HG03575 (cell line): ENCODE data around the gene RC3H1.
"Not testable (repeated sequence)": the region's sequence is repeated elsewhere in the genome, so short reads cannot be mapped to it uniquely, and the experiment has no call there.

Source experiments
- ATAC-seq: cut with Tn5 transposase; IDR thresholded peaks from one replicate; pipeline ENCODE4 v1.9.1; 2021; ENCODE audit not compliant: unreplicated experiment, insufficient number of reproducible peaks, low FRiP score; ENCODE audit errors: extremely low read depth

Gene RC3H1

GRCh38 chr1:174022080-174022975, at the start of gene RC3H1:
TSS of gene RC3H1 (minus strand) at chr1:174022357. CDS start at chr1:173992985, 29,372 bp downstream.
- ATAC-seq, result peak; percentile 47

- no peak for ATAC-seq
These were observed 48.5 kb upstream of the RC3H1 start for GRCh38 chr1:174070614-174071013.

DNA sequence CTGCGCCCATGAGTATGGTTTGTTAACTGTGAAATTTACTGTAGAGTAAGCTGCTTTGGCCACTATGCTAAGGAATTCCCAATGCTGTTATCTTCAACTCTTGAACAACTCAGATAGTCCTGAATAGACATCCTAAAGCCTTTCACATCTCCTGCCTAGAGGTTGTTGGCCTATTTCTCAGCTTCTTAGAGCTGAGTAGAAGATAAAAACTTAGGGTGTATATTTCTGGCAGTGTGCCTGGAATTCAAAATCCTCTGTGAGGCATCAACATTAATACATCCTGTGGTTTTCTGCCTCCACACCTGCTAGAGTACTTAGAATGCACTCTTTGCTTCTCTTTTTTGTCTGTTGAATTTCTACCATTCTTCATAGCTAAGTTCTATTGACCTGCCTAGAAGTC, 45.8 kb upstream of the RC3H1 start:
- ATAC-seq, result no peak

DNA sequence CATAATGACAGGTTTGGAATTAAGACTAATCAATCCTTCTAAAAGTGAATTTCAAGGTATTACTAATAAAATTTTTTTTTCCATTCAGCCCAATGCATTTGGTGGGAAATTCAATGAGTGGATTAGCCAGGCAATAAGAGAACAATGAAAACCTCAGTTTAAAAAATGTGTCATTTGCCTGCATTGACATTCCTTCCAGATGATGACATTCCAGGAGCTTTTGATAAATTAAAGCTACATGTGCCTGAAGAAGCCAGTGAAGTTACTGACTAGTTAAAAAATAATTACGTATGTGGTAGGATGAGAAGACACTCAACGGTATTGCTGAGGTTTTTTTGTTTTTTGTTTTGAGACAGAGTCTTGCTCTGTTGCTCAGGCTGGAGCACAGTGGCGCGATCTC, 37.9 kb upstream of the RC3H1 start:
- no peak for ATAC-seq

DNA sequence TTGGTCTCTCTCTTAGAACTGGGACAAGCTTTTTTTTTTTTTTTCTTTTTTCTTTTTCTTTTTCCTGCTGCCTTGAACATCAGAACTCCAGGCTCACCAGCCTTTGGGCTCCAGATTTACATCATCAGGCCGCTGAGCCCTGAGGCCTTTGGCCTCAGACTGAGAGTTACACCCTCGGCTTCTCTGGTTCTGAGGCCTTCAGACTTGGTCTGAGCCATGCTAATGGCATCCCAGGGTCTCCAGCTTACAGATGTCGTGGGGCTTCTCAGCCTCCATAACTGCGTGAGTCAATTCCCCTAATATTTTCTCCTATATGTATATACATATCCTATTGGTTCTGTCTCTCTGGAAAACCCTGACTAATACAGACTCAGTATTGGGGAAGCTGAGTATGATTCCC, 36.5 kb upstream of the RC3H1 start:
- ATAC-seq, result no peak

DNA sequence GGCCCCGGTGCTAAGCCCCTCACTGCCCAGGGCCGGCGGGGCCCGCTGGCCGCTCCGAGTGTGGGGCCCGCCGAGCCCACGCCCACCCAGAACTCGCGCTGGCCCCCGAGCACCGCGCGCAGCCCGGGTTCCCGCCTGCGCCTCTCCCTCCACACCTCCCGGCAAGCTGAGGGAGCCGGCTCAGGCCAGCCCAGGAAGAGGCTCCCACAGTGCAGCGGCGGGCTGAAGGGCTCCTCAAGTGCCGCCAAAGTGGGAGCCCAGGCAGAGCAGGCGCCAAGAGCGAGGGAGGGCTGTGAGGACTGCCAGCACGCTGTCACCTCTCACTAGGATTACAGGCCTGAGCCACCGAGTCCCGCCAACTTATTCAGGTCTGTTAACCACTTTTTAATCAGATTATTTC, 34.5 kb upstream of the RC3H1 start:
- not testable (repeated sequence) for ATAC-seq

- ATAC-seq, result not testable (repeated sequence)
These were observed 33.6 kb upstream of the RC3H1 start for GRCh38 chr1:174055797-174056196.

GRCh38 chr1:174053826-174054225, 31.7 kb upstream of the RC3H1 start:
- no peak for ATAC-seq

- no peak for ATAC-seq
These were observed 30.5 kb upstream of the RC3H1 start for GRCh38 chr1:174052621-174053020.

DNA sequence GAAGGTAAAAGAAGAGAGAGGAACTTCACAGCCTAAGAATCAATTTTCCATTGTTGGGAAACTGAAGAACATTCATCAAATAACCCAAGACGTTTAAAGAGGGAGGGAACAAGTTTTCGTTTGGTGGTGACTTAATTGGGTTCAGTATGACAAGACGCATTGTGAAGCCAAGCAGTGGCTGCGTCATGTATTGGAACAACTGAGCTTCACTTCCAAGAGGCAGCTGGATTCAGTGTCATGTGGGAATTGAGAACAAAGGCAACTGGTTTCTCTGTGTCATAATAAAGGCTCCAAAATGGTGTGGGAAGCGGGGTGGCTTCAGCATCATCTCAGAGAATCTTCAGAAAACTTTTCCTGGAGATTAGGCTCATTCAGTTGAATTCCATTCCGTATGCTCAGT, 29.8 kb upstream of the RC3H1 start:
- no peak for ATAC-seq

DNA sequence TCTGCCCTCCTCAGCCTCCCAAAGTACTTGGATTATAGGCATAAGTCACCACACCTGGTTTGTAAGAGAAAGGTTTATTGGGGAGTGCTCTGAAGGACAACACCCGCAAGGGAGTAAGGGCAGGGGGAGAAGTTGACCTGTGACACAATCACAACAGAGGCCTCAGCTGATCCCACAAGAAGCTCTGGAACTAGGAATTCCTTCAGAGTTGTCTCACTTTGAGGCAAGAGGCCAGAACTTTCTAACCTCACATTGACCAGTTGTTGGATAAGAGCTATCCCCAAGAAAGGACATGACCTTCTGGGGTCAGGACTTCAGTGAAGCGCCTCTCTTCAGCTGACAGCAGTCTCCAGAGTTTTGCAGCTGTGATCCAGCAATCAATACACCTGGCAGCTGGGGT, 27.4 kb upstream of the RC3H1 start:
- no peak for ATAC-seq

DNA sequence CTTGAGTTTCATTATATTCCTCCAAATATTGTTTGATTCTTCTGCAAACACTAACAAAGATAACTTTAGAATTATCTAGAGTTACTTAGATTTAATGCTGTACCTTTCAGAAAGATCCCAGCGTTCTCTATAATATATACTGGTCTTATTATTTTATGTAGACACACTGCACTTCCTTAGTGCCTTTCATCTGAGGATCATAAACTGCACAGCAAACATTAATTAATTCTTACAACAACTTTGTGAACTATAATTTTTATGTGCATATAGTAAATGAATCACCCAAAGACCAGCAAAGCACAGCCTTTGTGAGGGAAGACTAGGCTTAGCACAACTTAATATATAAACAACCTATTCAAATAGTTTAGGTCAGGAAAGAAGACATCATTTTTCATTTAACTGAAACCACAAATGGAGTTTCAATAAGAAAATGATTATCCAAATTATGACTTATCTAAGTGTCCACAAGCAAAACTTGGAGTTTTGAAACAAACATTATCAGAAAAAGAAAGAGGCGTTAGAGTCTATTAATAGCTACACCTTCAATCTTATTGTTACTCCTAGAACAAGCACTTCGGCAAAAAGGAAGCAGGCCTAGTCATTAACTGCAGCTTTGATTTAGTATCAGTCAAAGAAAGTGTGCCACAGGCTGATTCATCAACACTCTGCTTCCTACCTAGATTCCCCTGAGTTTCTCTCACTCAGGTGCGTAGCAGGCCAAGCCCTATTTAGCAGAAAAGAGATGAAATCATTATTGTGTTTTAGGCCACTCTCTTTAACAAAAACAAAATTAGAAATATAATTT, 22.5 kb upstream of the RC3H1 start:
- ATAC-seq, result no peak

DNA sequence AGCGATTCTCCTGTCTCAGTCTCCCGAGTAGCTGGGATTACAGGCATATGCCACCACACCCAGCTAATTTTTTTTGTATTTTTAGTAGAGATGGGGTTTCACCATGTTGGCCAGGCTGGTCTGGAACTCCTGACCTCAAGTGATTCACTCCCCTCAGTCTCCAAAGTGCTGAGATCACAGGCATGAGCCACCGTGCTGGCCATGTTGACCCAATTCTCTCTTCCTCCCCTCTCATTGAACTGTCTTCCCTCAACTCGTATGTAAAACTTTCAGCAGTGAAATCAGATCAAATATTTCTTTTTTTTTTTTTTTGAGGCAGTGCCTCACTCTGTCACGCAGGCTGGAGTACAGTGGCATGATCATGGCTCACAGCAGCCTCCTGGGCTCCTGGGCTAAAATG, 20.4 kb upstream of the RC3H1 start:
- not testable (repeated sequence) for ATAC-seq

DNA sequence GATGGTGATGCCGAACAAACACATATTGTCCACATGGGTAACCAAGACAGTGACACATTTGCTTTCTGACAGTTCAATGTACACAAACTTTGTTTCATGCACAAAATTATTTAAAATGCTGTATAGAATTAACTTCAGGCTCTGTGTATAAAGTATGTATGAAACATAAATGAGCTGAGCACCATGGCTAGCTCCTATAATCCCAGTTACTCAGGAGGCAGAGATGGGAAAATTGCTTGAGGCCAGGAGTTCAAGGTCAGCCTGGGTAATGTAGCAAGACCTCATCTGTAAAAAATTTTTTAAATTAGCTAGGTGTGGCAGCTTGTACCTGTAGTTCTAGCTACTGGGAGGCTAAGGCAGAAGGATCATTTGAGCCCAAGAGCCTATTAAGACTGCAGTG, 19.2 kb upstream of the RC3H1 start:
- no peak for ATAC-seq

DNA sequence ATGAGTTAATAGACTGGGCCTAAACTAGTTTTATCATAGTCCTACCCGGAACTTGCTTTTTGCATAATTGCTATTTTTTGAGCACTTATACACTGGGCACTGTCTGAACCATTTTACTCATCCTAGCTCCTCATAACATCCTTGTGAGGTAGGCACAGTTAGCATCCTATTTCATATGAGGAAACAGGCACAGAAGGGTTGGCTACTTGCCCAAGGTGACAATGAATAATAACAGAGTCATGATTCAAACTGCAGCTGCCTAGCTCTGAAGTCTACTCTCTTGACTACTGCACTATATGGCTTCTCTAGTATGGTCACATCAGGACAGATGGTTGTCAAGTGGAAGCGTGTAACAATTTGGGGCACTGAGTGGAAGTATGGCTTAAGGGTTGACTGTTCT, 18.2 kb upstream of the RC3H1 start:
- ATAC-seq, result no peak

- ATAC-seq, result no peak
These were observed 16.9 kb upstream of the RC3H1 start for GRCh38 chr1:174039027-174039426.

- no peak for ATAC-seq
These were observed 14.6 kb upstream of the RC3H1 start for GRCh38 chr1:174036798-174037197.

- no peak for ATAC-seq
These were observed 14.0 kb upstream of the RC3H1 start for GRCh38 chr1:174036204-174036603.

GRCh38 chr1:174032671-174033222, 10.6 kb upstream of the RC3H1 start:
- no peak for ATAC-seq

DNA sequence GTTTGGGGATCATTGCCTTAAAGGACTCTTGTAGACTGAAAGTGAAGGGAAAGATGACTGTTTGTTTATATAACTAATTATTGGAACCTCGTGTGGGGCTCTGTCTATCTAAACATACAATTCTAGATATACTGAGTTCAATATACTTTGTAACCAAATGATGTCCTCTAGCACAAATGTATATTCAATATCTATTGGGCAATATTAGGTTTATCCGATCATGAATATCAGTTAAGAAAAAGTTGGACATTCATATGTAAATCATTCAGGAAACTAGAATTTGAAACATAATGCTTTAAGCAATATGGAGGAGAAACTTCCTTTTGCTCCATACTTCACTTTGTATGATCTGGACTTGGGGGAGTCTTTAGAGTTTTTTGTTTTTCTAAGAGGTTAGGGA, 8.9 kb upstream of the RC3H1 start:
- ATAC-seq, result no peak
